GM12875 (cell line): Measurements from ENCODE around the gene NUP210.
A peak's percentile ranks its signal among the peaks of the same experiment; 100 is the strongest.

Experiments used
- H3K4me3 ChIP-seq: one replicate; pipeline ENCODE4 v1.5.1; 2011; ENCODE audit warnings: low read depth, low read length, control low read depth
- TF ChIP-seq, protein P1 (sequence below): IDR thresholded peaks from 2 replicates; pipeline ENCODE4 v1.5.1; 2011; ENCODE audit warnings: low read depth, mild to moderate bottlenecking, control low read depth, inconsistent platforms, low read length, moderate library complexity, borderline replicate concordance; ENCODE audit not compliant: insufficient read depth

NUP210 gene

DNA sequence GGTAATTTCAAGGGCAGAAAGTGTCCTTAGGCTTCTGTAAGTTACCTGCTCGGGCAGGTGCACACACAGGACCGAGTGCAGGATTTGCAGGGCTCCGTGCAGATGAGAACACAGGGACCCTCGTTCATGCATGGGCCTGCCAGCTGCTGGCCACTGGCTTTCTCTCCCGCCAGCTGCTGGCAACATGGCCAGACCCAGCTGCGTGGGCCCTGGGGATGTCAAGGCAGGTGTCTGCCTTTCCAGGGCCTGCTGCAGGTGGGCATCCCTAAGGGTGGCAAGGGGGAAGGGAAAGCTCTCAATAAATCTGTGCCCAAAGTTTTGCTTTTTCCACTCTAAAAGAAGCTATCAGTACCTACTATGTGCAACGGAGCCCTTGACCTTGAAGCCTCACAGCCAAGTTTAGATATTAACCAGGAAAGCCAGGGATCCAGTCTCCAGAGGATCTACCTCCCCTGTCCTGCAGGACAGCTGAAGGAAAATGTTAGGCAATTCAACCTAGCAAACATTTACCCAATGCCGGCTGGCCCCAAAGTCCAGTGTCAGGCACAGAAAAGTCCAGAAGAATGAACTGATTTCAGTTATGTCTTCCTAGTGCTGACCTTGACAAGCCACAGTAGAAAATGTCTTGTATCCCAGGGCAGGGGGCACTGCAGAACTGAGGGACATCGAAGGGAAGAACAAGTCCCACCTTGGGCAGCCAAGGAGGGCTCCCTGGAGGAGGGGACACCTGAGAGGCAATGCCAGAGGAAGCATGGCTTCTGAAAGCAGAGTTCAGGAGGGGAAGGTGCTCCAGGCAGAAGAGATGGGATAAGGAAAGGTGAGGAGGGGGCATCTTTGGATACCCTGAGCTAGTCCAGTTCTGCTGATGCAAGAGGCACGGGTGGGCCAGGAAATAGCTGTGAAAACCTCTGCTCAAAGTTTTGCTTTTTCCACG is 26.4 kb downstream of the NUP210 start:
- no peak overlapping the region for H3K4me3 ChIP-seq
- TF ChIP-seq, protein P1, sequence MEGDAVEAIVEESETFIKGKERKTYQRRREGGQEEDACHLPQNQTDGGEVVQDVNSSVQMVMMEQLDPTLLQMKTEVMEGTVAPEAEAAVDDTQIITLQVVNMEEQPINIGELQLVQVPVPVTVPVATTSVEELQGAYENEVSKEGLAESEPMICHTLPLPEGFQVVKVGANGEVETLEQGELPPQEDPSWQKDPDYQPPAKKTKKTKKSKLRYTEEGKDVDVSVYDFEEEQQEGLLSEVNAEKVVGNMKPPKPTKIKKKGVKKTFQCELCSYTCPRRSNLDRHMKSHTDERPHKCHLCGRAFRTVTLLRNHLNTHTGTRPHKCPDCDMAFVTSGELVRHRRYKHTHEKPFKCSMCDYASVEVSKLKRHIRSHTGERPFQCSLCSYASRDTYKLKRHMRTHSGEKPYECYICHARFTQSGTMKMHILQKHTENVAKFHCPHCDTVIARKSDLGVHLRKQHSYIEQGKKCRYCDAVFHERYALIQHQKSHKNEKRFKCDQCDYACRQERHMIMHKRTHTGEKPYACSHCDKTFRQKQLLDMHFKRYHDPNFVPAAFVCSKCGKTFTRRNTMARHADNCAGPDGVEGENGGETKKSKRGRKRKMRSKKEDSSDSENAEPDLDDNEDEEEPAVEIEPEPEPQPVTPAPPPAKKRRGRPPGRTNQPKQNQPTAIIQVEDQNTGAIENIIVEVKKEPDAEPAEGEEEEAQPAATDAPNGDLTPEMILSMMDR, result no peak

DNA sequence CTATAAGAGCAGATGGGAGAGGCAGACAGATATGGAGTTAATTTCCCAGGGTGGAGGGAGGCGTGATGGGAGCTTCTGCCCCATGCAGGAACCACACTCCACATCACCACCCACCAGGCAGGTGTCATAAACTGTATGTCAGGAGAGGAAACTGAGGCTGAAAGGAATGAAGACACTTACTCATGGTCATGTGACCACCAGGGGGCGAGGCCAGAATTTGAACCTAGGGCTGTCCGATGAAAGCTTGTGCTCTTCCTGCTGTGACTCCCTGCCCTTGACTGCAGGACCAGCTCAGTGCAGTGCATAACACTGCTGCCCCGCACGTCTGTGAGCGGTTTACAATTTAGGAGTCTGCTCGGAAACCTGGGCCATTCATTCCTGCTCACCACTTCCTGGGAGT is 28.8 kb downstream of the NUP210 start:
- TF ChIP-seq, protein P1, result peak; percentile 32; the same call in 1 of the 2 replicates
- no peak overlapping the region for H3K4me3 ChIP-seq

DNA sequence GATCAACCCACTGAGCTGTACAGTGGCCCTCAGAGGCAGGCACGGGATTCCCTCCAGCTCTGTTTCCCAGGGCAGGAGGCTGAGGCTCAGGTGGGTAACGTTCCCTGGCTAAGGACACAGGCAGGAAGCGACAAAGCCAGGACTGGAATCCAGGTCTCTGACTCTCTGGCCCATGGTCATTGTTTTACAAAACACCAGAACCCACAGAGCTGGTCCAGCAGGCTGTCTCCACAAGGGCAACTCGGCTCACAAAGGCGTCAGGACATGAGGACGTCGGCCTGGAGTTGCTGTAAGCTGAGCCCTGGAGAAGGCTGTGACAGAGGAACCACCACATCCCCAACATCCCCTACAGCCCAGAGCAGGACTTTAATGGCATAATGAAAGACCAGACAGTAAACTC is 30.7 kb downstream of the NUP210 start:
- no peak overlapping the region for H3K4me3 ChIP-seq
- TF ChIP-seq, protein P1, result no peak

DNA sequence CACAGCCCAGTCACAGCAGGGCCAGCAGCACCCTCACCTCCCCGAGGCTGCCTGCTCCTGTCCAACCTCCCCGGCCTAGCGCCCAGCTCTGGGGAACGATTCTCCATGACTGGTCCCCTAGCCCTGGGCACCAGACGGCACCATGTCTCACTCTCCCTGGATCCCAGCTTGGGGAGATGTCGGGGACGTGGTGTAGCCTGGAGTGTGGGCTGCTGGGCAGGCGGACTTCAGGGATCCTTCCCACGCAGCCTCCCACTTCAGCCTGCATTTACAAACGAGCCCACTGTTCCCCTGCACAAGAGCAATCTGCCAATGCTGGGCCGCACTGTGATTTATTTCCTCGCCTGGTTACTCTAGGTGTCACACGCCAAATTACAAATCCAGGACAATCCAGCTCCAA is 31.3 kb downstream of the NUP210 start:
- TF ChIP-seq, protein P1, result no peak
- H3K4me3 ChIP-seq, result no peak overlapping the region

DNA sequence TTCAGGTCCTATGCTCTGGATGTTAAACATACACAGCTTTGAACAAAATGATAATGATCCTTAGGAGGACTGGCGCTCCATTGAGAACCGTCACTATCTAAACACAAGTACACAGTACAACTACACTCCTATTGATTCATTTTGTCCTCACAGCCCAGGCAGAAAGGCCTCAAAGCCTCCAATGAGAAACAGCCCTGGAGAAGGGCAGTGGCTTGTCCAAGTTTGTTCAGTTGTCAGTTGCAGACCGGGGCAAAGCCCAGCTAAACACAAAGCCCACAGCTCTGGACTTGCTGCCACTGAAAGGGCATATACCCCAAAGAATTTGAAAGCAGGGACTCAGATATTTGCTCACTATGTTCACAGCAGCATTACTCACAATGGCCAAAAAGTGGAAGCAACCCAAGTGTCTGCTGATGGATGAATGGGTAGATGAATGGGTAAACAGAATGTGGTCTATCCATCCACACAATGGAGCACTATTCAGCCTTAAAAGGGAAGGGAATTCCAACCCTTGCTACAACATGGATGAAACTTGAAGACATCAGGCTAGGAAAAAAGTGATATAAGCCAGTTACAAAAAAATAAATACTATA is 34.7 kb downstream of the NUP210 start:
- no peak overlapping the region for H3K4me3 ChIP-seq
- TF ChIP-seq, protein P1, result no peak

DNA sequence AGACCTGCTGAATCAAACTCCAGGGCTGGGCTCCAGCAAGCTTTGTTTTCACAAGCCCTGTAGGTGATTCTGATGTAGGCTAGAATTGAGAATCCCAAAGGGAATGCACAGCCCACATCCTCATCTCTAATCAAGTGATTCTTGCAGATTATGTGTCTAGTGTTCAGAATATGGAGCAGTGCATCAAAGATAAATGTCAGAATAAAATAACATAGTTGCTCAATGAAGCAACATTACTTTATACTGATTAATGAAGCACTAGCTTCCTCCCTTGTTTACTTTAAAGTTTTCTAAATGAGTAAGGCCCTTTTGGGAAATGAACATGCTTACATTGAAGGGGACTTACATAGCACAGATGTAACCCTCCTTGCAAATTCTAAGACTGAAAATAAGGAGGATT is 39.2 kb downstream of the NUP210 start:
- TF ChIP-seq, protein P1, result no peak

More for the DNA sequence above, 39.2 kb downstream of the NUP210 start:
- H3K4me3 ChIP-seq, result no peak overlapping the region
